ENCODE results near the gene MRPL23.

- TF ChIP-seq, protein P1, sequence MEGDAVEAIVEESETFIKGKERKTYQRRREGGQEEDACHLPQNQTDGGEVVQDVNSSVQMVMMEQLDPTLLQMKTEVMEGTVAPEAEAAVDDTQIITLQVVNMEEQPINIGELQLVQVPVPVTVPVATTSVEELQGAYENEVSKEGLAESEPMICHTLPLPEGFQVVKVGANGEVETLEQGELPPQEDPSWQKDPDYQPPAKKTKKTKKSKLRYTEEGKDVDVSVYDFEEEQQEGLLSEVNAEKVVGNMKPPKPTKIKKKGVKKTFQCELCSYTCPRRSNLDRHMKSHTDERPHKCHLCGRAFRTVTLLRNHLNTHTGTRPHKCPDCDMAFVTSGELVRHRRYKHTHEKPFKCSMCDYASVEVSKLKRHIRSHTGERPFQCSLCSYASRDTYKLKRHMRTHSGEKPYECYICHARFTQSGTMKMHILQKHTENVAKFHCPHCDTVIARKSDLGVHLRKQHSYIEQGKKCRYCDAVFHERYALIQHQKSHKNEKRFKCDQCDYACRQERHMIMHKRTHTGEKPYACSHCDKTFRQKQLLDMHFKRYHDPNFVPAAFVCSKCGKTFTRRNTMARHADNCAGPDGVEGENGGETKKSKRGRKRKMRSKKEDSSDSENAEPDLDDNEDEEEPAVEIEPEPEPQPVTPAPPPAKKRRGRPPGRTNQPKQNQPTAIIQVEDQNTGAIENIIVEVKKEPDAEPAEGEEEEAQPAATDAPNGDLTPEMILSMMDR (conservative IDR thresholded peaks at IDR 0.05), result no peak
- no peak for TF ChIP-seq ZFX (IDR thresholded peaks at IDR 0.05)
Observed at GRCh38 chr11:1906611-1907423, 40.3 kb upstream of the MRPL23 start.

Data from C4-2B (cell line).